Fibroblast of mammary gland (primary cell): ENCODE measurements around the gene TAS2R30.
A peak's percentile ranks its signal among the peaks of the same experiment; 100 is the strongest.
"Not testable (repeated sequence)": the region's sequence is repeated elsewhere in the genome, so short reads cannot be mapped to it uniquely, and the experiment has no call there.

Source experiments
- DNase-seq: peaks from one replicate; pipeline ENCODE4 v3.0.0-alpha.2; 2010; ENCODE audit warnings: low read depth
- H3K4me3 ChIP-seq: 2 replicates; pipeline ENCODE4 v1.5.1; 2011; ENCODE audit warnings: low read depth, mild to moderate bottlenecking, low read length, moderate library complexity; ENCODE audit not compliant: control insufficient read depth
- CTCF ChIP-seq: conservative IDR thresholded peaks from 2 replicates; pipeline ENCODE4 v1.5.1; 2011; ENCODE audit warnings: low read depth, low read length, inconsistent platforms; ENCODE audit not compliant: control insufficient read depth, insufficient read depth

TAS2R30 gene

GRCh38 chr12:11106288-11106687, 28.2 kb downstream of the TAS2R30 start:
- no peak for DNase-seq
- no peak for TF ChIP-seq CTCF
- H3K4me3 ChIP-seq, result no peak overlapping the region

- no peak overlapping the region for H3K4me3 ChIP-seq
- TF ChIP-seq CTCF, result no peak
Observed at GRCh38 chr12:11105546-11105945, 28.9 kb downstream of the TAS2R30 start.

GRCh38 chr12:11094910-11095309, 39.5 kb downstream of the TAS2R30 start:
- DNase-seq, H3K4me3 ChIP-seq: not testable (repeated sequence)

More at GRCh38 chr12:11105546-11105945, 28.9 kb downstream of the TAS2R30 start:
- DNase-seq, result no peak

GRCh38 chr12:11092128-11092527, 42.3 kb downstream of the TAS2R30 start, which contains the start of gene TAS2R43:
TAS2R43 (minus strand) TSS chr12:11092313; CDS start chr12:11092229, 84 bp downstream.
- no peak for TF ChIP-seq CTCF
- H3K4me3 ChIP-seq, result no peak within 1 kb of the TSS
- DNase-seq, result no peak

- TF ChIP-seq CTCF, result no peak
- no peak for DNase-seq
- no peak overlapping the region for H3K4me3 ChIP-seq
Observed at GRCh38 chr12:11089246-11089645, 45.2 kb downstream of the TAS2R30 start.

GRCh38 chr12:11085419-11085818, 49.0 kb downstream of the TAS2R30 start:
- no peak overlapping the region for H3K4me3 ChIP-seq
- TF ChIP-seq CTCF, result no peak
- peak; percentile 27 for DNase-seq
